ENCODE results near the gene RAD51B. TPM values are rescaled to one million over a fixed set of nuclear protein-coding genes. Genes with fewer than 3 reads are reported as not detected.

The RAD51B gene
- total and polyA plus RNA-seq, 2 experiments from 2014 or later, result 11.7 to 17.8 TPM

GRCh38 chr14:68363843-68364767 is 544.5 kb downstream of the RAD51B start:
- no peak for TF ChIP-seq CTCF (IDR thresholded peaks at IDR 0.05; ENCODE audit: low read depth, low read length)
- Histone ChIP-seq H3K27me3 (no peaks in the 10 kb centered on the region), H3K4me1 (ENCODE audit: low read depth) (peaks cover 39% of the 10 kb centered on the region), H3K27ac (peak overlapping the region; percentile 72), H3K4me3 (no peak overlapping the region), H3K9me3 (ENCODE audit: low read depth) (no peaks in the 10 kb centered on the region), H3K36me3 (no peaks in the 10 kb centered on the region)
- DNase-seq (ENCODE audit: low read depth in 1 of 2, low spot score in 1 of 2), result peak; percentile 36 to 69

GRCh38 chr14:68364792-68365192 is 545.2 kb downstream of the RAD51B start:
- DNase-seq (ENCODE audit: low read depth in 1 of 2, low spot score in 1 of 2), result no peak
- no peaks in the 10 kb centered on the region for H3K27me3 ChIP-seq
- no peaks in the 10 kb centered on the region for H3K9me3 ChIP-seq (ENCODE audit: low read depth)
- H3K4me3 ChIP-seq, result no peak overlapping the region
- peak overlapping the region; percentile 72 for H3K27ac ChIP-seq
- no peaks in the 10 kb centered on the region for H3K36me3 ChIP-seq
- H3K4me1 ChIP-seq (ENCODE audit: low read depth), result peaks cover 33% of the 10 kb centered on the region
- no peak for TF ChIP-seq CTCF (IDR thresholded peaks at IDR 0.05; ENCODE audit: low read depth, low read length)

- Histone ChIP-seq H3K36me3 (no peaks in the 10 kb centered on the region), H3K27ac (peak overlapping the region; percentile 72), H3K27me3 (no peaks in the 10 kb centered on the region), H3K4me1 (ENCODE audit: low read depth) (peaks cover 28% of the 10 kb centered on the region), H3K9me3 (ENCODE audit: low read depth) (no peaks in the 10 kb centered on the region), H3K4me3 (no peak overlapping the region)
- peak in 1 of 2 donors; percentile 27 for DNase-seq (ENCODE audit: low read depth in 1 of 2, low spot score in 1 of 2)
- TF ChIP-seq CTCF (IDR thresholded peaks at IDR 0.05; ENCODE audit: low read depth, low read length), result no peak
Measured at GRCh38 chr14:68365228-68365627, 545.6 kb downstream of the RAD51B start.

GRCh38 chr14:68366656-68367055 is 547.1 kb downstream of the RAD51B start:
- Histone ChIP-seq H3K27ac (no peak overlapping the region), H3K36me3 (no peaks in the 10 kb centered on the region), H3K9me3 (ENCODE audit: low read depth) (no peaks in the 10 kb centered on the region), H3K27me3 (no peaks in the 10 kb centered on the region), H3K4me3 (no peak overlapping the region), H3K4me1 (ENCODE audit: low read depth) (peaks cover 28% of the 10 kb centered on the region)
- no peak for TF ChIP-seq CTCF (IDR thresholded peaks at IDR 0.05; ENCODE audit: low read depth, low read length)
- no peak for DNase-seq (ENCODE audit: low read depth in 1 of 2, low spot score in 1 of 2)

- H3K9me3 ChIP-seq (ENCODE audit: low read depth), result no peaks in the 10 kb centered on the region
- no peaks in the 10 kb centered on the region for H3K27me3 ChIP-seq
- H3K27ac ChIP-seq, result no peak overlapping the region
- no peak for TF ChIP-seq CTCF (IDR thresholded peaks at IDR 0.05; ENCODE audit: low read depth, low read length)
- H3K4me1 ChIP-seq (ENCODE audit: low read depth), result peaks cover 28% of the 10 kb centered on the region
- no peak overlapping the region for H3K4me3 ChIP-seq
- H3K36me3 ChIP-seq, result no peaks in the 10 kb centered on the region
- DNase-seq (ENCODE audit: low read depth in 1 of 2, low spot score in 1 of 2), result no peak
Measured at GRCh38 chr14:68367536-68367935, 548.0 kb downstream of the RAD51B start.
